OCI-LY7 (cell line): Measurements from ENCODE around the gene RFESD.

Experiments
- EZH2phosphoT487 ChIP-seq: fragments of 200-600 bp; sonication (generic); IDR thresholded peaks from 2 replicates; pipeline ENCODE4 v1.6.1; 2018; ENCODE audit warnings: low read depth, borderline replicate concordance, mild to moderate bottlenecking, mixed run types, antibody characterized with exemption, low read length, moderate library complexity, mixed read lengths
- TF ChIP-seq, protein P1 (sequence below): fragments of 200-600 bp; sonication (generic); conservative IDR thresholded peaks from 2 replicates; pipeline ENCODE4 v1.5.1; 2014; ENCODE audit warnings: mild to moderate bottlenecking, antibody characterized with exemption, low read length, moderate library complexity, mixed read lengths

DNA sequence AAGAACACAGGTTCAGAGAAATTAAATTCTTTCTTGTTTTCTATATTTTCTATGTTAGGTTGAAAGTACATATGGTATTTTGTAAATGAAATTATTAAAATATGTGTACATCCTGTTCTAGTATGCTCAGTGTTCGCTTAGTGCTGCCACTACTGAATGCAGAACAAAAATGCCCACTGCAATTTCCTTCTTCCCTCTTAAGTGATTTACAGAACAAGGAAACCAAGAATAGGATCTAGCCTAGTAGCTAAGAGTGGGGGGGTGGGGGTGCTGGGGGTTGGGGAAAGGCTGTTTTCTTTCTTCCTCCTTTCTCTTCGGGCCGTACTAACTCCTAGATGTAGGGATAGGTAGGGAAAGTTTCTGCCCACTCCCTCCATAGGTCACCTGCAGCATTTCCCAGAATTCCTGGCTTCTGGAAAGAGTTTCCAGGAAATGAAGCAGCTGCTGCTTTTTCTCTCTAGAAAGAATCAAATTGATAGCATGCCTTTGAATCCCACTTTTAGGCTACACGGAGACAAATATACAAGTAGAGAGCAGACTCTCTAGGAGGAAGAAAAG lies 20.6 kb downstream of the RFESD start:
- TF ChIP-seq, protein P1, sequence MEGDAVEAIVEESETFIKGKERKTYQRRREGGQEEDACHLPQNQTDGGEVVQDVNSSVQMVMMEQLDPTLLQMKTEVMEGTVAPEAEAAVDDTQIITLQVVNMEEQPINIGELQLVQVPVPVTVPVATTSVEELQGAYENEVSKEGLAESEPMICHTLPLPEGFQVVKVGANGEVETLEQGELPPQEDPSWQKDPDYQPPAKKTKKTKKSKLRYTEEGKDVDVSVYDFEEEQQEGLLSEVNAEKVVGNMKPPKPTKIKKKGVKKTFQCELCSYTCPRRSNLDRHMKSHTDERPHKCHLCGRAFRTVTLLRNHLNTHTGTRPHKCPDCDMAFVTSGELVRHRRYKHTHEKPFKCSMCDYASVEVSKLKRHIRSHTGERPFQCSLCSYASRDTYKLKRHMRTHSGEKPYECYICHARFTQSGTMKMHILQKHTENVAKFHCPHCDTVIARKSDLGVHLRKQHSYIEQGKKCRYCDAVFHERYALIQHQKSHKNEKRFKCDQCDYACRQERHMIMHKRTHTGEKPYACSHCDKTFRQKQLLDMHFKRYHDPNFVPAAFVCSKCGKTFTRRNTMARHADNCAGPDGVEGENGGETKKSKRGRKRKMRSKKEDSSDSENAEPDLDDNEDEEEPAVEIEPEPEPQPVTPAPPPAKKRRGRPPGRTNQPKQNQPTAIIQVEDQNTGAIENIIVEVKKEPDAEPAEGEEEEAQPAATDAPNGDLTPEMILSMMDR: no peak
- TF ChIP-seq EZH2phosphoT487: no peak
